ENCODE data around the gene GGACT.

The GGACT gene

GRCh38 chr13:100510208-100510957, 78.2 kb downstream of the GGACT start:
- no peak for DNase-seq

DNA sequence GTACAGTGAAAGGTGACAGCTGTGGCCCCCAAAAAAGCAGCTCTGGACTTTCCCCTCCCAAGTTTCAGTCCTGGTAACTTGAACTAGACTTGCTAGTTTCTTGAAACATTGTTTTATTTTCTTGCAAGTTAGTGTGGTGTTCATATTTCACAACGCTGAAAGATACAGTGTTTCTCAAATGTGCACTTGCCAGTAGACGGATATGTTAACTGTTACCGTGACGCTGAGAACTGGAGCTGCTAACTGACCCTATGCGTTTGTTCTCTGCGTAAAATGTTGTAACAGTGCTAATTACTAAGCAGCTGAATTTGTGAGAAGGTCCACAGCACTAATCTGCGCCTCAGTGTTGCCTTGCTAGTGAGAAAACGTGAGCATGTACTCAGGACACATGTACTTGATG, 79.6 kb downstream of the GGACT start:
- no peak for DNase-seq

DNA sequence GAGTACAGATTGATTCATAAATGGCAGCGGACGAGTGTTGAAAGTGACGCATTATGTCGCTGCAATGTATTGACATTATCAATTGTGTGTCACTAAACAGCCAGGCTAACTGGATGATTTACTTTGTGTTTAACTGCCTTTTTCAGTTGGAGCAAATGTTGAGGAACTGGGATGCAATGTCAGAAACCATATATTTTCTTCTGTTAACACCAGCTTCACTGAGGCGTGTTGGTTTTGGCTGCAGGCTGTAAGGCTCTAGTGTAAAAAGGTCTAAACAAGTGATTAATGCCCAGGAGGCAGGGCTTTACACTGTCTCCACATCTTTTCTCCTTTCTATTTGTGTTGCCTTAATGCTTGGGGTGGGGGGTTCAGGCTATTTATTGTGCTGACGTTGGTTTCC, 80.1 kb downstream of the GGACT start:
- DNase-seq, result no peak

GRCh38 chr13:100506600-100507422, 81.8 kb downstream of the GGACT start:
- no peak for DNase-seq

DNA sequence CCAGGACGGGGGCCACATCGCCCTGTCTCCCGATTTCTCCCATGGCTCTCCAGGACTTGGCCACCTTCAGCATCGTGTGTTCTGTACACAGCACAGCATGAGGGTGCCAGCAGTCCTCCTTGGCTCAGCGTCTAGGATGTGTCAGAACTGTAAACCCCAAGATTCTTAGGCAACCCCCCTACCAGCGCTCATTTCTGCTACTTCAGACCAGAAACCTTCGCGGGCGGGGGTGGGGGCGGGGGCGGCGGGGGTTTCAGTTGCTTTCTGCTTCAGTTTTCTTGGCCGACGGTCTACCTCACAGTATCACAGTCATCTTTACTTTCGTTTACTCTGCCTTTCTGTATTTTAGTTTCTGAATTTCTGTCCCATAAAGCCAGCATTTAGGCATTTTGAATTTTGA, 82.4 kb downstream of the GGACT start:
- no peak for DNase-seq

- DNase-seq, result no peak
These were observed 85.0 kb downstream of the GGACT start for GRCh38 chr13:100503622-100504021.

DNA sequence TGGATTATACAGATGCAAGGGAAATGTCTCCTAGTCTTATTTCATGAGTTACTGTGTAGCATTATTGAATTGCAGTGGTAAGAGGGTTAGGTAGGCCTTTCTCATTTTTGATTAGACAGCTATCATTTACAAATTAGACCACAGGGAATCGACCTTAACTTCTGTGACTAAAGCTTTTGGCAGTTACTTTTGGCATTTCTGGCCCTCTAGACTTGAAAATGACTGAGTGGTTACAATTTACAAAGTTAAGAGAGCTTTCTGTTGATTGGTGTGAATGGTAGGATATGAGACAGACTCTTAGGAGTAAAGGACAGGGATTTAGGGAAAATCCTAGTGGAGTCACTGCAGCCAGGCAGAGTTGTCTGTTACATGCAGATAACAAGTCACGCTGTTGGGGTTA, 86.1 kb downstream of the GGACT start:
- no peak for DNase-seq

GRCh38 chr13:100497389-100497788, 91.2 kb downstream of the GGACT start:
- DNase-seq, result no peak

DNA sequence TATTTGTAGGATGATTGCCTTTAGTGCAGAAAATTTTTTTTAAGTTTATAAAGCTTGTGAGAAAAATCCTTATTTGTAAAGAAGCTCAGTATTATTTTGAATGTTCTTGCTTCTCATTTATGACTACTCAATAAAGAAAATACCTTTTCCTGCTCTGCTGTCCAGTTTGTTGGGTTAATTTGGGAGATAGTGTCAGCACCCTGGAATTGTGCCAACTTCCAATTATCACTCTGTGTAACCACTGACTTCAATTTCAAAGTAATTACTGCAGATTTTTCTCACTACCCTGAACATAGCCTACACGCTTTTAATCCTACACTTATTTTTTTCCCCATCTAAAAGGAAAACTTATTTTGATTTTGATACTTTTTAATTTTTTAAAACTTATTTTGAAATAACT, 93.1 kb downstream of the GGACT start:
- DNase-seq, result no peak

GRCh38 chr13:100493418-100493817, 95.2 kb downstream of the GGACT start:
- DNase-seq, result peak; percentile 12

GRCh38 chr13:100491164-100491842, 97.3 kb downstream of the GGACT start:
- DNase-seq, result no peak

DNA sequence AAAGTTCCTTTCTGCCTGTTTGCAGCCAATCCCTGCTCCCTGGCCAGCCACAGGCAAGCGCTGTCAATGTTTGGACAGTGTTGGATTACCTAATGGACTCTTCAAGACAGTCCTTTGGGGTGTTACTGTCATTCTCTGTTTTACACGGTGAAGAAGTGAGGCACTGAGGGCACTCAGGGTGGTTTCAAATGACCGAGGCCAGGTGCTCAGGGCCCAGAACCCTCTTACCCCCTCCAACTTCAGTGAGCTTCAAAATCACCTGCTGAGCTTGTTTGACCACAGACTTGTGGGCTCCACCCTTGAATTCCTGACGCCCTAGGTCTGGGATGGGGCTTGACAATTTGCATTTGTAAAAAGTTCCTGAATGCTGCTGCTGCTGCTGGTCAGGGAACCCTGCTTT, 97.9 kb downstream of the GGACT start:
- DNase-seq, result no peak

DNA sequence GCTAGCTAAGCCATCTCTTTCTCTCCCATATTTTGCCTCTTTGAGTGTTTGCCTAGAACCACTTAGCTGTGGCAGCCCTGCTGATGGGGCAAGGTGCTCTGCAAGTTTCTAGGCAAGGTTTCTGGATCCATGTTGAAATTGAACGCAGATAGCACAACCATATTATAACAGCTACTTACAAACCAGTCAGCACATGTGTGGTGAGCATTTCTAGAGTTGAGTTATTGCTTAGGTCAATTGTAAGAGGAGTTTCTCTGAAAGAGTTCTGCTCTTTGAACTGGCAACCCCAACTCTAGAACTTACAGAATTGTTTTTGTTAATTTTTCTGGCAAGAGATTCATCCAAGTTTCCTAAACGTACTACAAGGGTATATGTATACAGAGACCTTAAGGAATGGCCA, 103.3 kb downstream of the GGACT start:
- DNase-seq, result no peak

DNA sequence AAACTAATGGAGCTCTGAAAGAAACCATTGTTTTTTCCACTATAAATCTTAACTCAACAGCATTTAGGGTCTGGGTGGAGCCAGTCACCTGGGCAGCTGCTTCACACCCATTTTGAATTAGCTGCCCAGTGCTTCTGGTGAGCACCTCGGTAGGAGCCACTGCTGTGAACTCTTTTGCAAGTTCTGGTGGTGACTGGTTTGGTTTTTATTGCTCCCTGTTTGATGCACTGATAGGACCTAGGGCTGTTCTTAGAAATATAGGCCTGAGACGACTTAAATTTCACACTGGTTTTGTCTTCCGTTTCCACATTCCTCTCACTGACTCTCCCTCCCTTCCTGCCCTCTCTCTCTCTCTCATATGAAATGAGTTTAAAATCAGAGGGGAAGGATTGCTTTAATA, 103.9 kb downstream of the GGACT start:
- no peak for DNase-seq

GRCh38 chr13:100483841-100484381, 104.7 kb downstream of the GGACT start:
- no peak for DNase-seq

GRCh38 chr13:100483139-100483538, 105.5 kb downstream of the GGACT start:
- no peak for DNase-seq

- DNase-seq, result no peak
These were observed 107.9 kb downstream of the GGACT start for GRCh38 chr13:100480676-100481075.

Measured in SIG-M5 (cell line).